ENCODE data around the gene CYREN.

- TF ChIP-seq TEAD4 (IDR thresholded peaks at IDR 0.05) (no peak), RAD21 (IDR thresholded peaks at IDR 0.05; ENCODE audit: low read depth) (no peak), USF1 (IDR thresholded peaks at IDR 0.05) (no peak), MAX (IDR thresholded peaks at IDR 0.05) (no peak), YY1 (IDR thresholded peaks at IDR 0.05; ENCODE audit: low read depth) (no peak), TAF1 (IDR thresholded peaks at IDR 0.05; ENCODE audit: low read depth) (no peak), NFIC (IDR thresholded peaks at IDR 0.05) (peak; percentile 30; the same call in 1 of the 2 replicates), CREB1 (IDR thresholded peaks at IDR 0.05; ENCODE audit: low read depth) (no peak), TCF12 (IDR thresholded peaks at IDR 0.05; ENCODE audit: low read depth) (no peak), CEBPB (IDR thresholded peaks at IDR 0.05) (no peak), REST (IDR thresholded peaks at IDR 0.05; ENCODE audit: low read depth) (no peak)
Observed at GRCh38 chr7:135195968-135196629, 25.6 kb upstream of the CYREN start.

All from Ishikawa (cell line).